ENCODE results near the gene RPL37A.

RPL37A gene

DNA sequence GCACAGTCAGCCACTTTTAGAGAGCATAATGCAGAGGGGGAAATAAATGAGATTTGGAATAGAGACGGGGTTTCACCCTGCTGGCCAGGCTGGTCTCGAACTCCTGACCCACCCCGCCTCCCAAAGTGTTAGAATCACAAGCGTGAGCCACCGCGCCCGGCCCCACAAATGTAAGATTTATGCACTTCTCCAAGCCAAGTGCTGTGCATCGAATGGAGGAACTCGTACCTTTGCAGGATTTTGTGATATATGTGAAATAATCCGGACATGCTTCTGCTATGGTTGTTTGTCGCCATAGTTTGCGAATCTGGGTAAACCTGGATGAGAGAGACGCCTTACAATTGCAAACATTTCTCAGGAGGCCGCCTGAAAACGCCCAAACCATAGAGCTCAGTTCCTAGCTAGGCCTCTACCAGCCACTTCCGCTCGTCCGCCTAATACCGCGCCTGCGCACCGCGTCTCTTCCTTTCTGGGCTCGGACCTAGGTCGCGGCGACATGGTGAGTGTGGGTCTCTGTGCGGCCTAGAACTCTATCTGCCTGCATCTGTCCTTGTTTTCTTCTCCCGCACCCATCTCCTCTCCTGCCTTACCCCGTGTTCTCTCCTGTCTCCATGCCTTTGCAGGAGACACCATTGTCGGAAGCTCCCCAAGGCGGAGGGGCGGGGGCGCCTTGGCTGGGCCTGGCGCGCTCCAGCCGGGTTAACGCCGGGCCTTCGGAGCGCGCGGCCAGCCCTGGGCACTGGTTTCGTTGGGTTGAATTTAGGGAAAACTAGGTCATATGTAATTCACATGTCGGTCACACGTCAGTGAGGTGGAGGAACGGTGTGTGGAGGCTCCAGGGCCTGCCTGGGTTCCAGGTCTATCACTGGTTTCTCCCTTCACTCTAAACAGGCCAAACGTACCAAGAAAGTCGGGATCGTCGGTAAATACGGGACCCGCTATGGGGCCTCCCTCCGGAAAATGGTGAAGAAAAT lies at the start of gene RPL37A:
Gene RPL37A, plus strand, starts transcription at position 466 of the 974 bp plus-strand sequence. Its CDS starts 31 bp downstream, at position 497.
- peak; percentile 96 for DNase-seq (ENCODE audit: low read depth)

GRCh38 chr2:216450346-216450745 lies 48.3 kb upstream of the RPL37A start:
- no peak for DNase-seq (ENCODE audit: low read depth)

GRCh38 chr2:216450784-216451183 lies 47.9 kb upstream of the RPL37A start:
- no peak for DNase-seq (ENCODE audit: low read depth)

DNA sequence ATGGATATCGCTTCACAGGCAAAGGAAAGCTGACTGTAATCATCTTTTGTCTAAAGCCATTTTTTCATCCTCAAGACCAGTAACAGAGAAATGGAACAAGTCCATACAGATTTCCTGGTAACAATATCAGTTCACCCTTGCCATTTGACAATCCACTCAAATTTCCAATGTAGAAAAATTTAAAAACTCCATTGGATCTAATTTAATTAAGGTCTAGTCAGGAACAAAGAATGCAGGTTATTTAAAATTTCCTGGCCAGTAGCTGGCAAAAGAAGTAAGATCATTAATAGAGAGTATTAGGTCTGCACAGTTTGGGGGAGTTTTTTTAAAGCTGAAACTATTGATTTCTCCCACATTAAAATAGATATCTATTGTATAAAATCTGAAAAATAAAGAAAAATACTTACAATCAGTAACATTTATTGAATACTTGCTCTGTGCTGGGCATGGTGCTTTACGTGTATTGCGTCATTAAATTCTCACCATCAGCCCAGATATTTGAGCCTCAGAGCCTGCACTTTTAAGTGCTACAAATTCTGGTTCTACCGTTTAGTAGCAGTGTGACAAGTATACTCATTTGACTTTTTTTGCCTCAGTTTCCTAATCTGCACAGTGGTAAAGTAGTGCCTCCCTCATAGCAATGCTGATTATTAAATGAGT lies 44.6 kb upstream of the RPL37A start:
- no peak for DNase-seq (ENCODE audit: low read depth)

DNA sequence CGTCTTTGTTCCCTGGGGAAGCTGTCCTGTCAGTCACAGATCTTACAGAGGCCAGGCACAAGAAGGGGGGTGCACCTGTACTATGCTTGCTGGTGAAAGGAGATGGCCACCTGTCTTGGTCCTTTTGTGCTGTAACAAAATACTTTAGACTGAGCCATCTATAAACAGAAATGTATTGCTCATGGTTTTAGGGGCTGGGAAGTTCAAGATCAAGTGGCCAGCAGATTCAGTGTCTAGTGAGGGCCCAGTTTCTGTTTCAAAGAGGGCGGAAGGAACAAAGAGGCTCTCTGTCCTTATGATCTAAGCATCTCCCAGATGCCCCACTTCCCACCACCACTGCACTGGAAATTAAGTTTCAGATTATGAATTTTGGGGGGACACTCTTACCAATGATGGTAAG lies 35.5 kb upstream of the RPL37A start:
- DNase-seq (ENCODE audit: low read depth), result peak; percentile 32

DNA sequence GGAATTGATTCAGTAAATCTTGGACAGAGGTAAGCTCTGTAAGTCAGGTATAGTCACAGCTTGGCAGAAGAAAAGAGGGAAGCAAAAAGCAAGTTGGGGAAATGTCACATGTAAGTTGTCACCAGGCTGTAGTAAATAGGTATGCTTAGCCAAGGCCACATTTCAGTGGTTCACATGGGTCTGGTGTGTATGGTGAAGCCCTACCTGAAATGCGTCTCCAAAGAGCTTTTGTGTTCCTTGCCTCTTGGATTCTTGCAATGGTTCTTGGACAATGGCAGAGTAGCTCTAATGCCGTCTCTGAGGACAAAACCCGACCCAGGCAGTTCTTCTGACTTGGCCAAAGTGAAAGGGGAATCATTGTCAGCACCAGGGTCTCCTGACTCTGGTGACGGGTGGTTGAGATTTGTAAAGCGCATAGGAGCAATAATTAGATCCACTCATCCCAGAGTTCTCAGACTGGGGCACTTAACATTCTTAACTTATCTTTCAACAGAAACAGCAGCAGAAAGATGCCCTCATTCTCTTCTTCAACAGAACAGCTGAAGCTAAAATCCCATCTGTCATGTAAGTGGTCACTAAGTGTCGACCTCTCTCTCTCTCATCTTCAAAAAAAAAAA lies 34.4 kb upstream of the RPL37A start:
- no peak for DNase-seq (ENCODE audit: low read depth)

DNA sequence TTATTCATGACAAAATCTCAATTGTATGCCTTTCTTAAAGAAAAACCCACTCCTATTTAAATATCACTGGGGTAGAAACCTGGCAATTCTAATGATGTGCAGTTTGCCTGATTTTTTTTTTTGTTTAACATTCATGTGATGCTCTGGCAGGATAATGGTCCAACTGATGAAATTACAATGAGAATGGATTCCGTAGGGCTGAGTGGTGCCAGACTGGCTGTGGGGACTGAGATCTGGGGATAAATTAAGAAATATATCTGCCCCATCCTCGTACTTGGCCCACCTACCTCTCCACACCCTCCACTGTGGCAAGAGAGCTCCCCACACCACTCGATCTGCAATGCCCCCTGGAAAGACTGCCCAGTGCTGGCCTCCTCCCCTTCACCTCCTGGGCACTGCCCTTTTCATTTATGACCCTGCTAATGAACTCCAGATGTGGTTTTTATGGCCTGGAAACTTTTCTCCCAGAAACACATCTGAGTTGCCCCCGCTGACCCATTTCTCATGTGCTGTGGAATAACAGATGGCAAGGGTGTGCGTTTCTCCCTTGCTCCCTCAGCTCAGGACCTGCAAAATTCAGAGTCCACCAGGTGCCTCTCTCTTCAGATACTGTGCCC lies 33.0 kb upstream of the RPL37A start:
- DNase-seq (ENCODE audit: low read depth), result no peak

GRCh38 chr2:216467845-216468244 lies 30.8 kb upstream of the RPL37A start:
- no peak for DNase-seq (ENCODE audit: low read depth)

DNA sequence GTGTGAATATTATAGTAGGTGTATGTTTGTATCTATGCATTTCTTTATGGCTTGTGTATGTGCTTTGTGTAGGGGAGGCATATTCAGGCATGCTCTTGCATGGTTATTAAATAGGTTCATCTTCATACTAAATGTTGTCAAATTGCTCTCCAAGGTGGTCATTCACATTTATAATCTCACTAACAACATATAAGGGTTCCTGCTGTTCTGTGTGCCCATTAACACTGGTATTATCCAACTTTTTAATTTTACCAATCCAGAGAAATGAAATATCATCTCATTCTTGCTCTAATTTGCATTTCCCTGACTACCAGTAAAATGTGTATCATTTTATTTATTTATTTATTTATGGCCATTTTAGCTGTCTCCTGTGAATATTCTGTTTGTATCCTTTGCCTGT lies 29.0 kb upstream of the RPL37A start:
- DNase-seq (ENCODE audit: low read depth), result no peak

GRCh38 chr2:216473187-216473586 lies 25.5 kb upstream of the RPL37A start:
- no peak for DNase-seq (ENCODE audit: low read depth)

DNA sequence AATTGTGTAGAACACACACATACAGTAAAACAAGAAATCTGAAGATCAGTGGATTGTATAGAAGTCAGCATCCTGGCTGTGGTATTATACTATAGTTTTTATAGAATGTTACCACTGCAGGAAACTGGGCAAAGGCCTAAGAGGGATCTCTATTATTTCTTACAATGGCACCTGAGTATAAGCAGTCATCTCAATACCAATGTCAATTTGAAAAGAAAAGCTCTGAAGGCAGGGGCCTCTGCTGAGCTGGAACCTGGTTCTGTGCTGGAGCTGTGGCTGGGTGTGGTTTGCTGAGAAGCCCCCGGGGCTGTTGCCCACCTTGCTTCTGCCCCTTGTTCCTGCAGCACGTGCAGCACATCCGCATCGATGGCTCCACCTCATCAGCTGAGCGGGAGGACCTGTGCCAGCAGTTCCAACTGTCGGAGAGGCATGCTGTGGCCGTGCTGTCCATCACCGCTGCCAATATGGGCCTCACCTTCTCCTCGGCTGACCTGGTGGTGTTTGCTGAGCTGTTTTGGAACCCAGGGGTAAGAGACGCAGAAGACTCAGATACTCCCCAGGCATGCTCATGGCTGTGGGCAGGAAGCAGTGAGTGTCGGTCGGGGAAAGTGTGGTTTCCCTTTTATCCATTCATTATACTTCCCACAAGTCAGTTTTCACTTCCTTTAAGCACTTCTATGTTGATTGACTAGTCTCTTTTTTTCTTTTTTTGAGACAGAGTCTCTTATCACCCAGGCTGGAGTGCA lies 23.5 kb upstream of the RPL37A start:
- DNase-seq (ENCODE audit: low read depth), result no peak

GRCh38 chr2:216475767-216476166 lies 22.9 kb upstream of the RPL37A start:
- DNase-seq (ENCODE audit: low read depth), result no peak

GRCh38 chr2:216477283-216478035 lies 21.2 kb upstream of the RPL37A start:
- no peak for DNase-seq (ENCODE audit: low read depth)

DNA sequence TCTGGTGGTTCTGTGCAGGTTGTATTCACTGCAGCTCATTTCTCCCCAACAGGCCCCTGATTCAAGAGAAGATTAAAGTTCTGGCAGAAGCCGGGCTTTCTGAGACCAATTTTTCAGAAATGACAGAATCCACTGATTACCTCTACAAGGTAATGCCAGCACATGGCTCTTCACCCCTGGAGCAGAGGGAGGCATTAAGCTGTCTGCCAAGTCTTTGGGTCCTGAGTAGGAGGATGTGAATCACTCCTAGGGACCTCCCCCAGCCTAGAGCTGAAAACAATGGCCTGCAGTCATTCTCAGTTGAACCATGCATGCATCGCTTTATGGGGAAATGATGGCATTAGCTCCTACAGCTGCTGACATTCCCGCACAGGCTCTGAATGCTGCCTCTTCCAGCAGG lies 20.5 kb upstream of the RPL37A start:
- DNase-seq (ENCODE audit: low read depth), result peak; percentile 85

GRCh38 chr2:216478791-216479190 lies 19.9 kb upstream of the RPL37A start:
- DNase-seq (ENCODE audit: low read depth), result no peak

DNA sequence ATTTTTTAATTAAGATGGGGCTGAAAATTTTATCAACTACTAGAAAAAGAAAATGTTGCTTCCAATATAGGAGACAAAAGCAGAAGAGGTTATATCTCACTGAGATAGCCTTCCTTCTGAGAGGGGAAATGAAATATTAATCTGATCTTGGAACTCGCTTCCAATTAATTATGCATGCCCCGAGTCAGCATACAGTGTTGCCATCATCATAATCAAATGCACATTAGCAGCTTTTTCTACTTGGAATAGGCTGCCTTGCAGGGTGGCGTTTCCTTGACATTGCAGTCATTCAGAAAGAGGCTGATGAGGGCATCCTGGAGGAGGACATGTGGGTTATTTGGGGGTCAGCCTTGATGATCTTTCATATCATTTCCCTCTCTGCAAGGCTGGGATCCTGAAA lies 18.4 kb upstream of the RPL37A start:
- no peak for DNase-seq (ENCODE audit: low read depth)

GRCh38 chr2:216482640-216483039 lies 16.0 kb upstream of the RPL37A start:
- no peak for DNase-seq (ENCODE audit: low read depth)

GRCh38 chr2:216485237-216485636 lies 13.4 kb upstream of the RPL37A start:
- DNase-seq (ENCODE audit: low read depth), result no peak

DNA sequence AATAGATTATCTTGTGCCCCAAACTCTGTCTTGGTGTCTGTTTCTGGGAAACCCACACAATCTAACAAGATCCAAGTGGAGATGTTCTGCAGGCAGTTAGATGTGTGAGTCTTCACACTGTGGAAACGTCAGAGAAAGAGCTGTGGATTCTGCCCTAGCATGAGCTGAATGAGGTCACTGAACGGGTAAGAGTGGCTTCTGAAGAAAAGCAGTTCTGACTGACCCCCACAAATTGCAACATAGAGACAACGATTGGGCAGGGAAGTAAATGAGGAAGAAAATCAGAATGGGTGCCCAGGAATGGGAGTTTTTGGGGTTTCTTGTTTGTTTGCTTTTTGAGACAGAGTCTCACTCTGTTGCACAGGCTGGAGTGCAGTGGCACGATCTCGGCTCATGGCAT lies 12.9 kb upstream of the RPL37A start:
- DNase-seq (ENCODE audit: low read depth), result peak; percentile 31

DNA sequence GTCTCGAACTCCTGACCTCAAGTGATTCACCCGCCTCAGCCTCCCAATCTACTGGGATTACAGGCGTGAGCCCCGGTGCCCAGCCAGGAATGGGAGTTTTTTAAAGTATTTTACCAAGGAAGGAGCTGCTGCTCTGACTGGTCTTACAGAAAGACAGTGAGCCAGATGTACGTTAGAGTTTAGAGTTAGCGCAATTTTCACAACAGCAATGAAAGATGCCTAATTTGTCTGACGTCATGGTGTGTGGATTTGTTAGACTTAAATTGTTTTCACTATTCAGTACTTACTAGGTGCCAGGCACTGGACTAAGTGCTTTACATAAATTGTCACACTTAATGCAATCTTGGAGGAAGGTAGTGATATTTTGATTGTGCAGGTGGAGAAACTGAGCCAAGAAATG lies 12.4 kb upstream of the RPL37A start:
- DNase-seq (ENCODE audit: low read depth), result no peak

- peak; percentile 23 for DNase-seq (ENCODE audit: low read depth)
These were observed 11.9 kb upstream of the RPL37A start for GRCh38 chr2:216486708-216487107.
